Left ventricle myocardium superior (tissue), 1 donor: ENCODE data around the gene COL4A5. TPM values are rescaled to one million over a fixed set of nuclear protein-coding genes. Genes with fewer than 3 reads are reported as not detected.

ENCODE experiments used
- ATAC-seq: fragments of 200-7000 bp; cut with Tn5 transposase; one replicate; pipeline ENCODE4 v1.9.1; 2020; ENCODE audit warnings: mild to moderate bottlenecking, moderate library complexity
- DNase-seq: peaks from one replicate; pipeline ENCODE4 v3.0.0-alpha.2; 2020
- intact Hi-C: fragments of 100-400 bp; cut with micrococcal nuclease; formaldehyde crosslinking; loops from one replicate; pipeline ENCODE4 v1.11.0; 2022
- total RNA-seq: library from RNA; stranded (reverse); fragmentation: NEBNext Ultra II Directional; extraction: Animal tissue kit (Norgen Biotek cat#: 25700); gene quantifications from one replicate; pipeline ENCODE4 v1.2.1, GENCODE V29; 2021
- donor health status: DM: no; HTN: yes; CAD: no; lungs with severe emphysema.

The COL4A5 gene
- total RNA-seq, 1 donor from 2014 or later = 7.3 TPM

DNA sequence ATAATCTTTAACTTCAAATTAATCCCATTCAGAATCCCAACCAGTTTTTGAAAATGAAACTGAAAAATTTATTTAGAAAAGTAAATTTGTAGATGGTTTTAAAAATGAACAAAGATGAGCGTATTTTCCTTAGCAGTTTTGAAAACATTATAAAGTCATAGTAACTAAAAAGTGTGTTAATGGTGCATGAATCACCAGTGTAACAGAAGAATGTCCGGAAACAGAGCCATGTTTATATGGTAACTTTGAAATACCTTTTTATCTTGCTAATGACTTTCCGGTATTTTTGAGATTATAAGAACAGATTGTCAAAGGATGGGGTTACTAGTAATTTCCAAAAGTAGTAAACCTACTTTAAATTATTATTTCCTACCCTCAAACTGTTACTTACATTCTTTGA lies 150.9 kb downstream of the COL4A5 start:
- ATAC-seq (no peak), DNase-seq (no peak)
- intact Hi-C loops = no loop called here

DNA sequence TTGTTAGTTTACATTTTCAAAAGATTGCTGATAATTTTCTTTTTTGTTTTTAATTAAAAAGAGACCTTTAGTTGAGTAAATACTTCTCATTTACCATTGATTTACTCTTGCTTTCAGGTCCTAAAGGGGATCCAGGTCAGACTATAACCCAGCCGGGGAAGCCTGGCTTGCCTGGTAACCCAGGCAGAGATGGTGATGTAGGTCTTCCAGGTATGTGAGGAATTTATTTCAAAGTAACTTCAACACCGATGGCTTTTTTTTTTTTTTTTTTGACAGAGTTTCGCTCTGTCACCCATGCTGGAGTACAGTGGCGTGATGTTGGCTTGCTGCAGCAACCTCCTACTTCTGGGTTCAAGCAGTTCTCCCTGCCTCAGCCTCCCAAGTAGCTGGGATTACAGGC lies 161.6 kb downstream of the COL4A5 start:
- DNase-seq = no peak
- intact Hi-C loops = no loop called here
- no peak for ATAC-seq

DNA sequence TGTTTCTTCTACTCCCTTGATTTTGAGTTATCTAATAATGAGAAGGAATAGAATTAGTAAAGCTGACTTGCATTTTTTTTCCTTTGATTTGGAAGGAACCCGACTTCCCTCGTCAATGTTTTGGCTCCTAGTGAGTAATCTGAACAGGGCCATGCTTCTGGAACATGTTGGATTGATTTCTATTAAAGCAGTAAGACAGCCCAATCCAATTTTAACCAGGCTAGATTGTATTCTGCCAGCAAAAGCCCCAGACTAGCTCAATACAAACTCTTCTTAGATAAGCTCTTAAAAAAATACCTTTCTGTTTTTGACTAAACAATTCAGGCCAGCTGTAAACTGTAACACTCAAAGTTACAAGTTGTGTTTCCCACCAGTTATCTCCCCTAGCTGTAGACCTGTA lies 170.5 kb downstream of the COL4A5 start:
- DNase-seq = no peak
- no peak for ATAC-seq
- intact Hi-C loops = no loop called here

DNA sequence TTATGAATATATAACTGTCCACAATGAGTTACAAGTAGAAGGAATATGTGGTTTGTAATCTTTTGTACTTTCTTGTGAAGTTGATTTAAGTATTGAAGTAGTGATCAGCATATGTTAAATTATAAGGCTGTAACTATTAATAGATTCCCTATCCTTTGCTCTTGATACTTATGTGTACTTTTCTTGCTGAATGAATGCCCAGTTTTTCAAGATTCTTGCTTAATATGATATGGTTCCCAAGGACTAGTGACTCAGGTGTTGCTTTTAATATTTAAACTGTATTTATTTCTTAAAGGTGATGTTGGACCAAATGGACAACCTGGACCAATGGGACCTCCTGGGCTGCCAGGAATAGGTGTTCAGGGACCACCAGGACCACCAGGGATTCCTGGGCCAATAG lies 175.0 kb downstream of the COL4A5 start:
- intact Hi-C loops = no loop called here
- ATAC-seq = no peak
- DNase-seq = no peak

DNA sequence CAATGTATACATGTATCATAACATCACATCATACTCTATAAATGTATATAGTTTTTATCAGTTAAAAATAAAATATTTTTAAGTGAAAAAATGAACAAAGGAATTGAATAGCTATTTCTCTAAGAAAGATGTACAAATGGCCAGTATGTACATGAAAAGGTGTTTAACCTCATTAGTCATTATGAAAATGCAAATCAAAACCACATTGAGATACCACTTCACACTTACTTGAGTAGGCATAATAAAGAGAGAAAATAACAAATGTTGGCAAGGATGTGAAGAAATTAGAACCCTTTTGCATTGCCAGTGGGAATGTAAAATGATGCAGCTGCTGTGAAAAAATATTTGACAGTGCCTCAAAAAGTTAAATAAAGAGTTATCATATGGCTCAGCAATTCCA lies 201.2 kb downstream of the COL4A5 start:
- no peak for ATAC-seq
- intact Hi-C loops = no loop called here
- no peak for DNase-seq

DNA sequence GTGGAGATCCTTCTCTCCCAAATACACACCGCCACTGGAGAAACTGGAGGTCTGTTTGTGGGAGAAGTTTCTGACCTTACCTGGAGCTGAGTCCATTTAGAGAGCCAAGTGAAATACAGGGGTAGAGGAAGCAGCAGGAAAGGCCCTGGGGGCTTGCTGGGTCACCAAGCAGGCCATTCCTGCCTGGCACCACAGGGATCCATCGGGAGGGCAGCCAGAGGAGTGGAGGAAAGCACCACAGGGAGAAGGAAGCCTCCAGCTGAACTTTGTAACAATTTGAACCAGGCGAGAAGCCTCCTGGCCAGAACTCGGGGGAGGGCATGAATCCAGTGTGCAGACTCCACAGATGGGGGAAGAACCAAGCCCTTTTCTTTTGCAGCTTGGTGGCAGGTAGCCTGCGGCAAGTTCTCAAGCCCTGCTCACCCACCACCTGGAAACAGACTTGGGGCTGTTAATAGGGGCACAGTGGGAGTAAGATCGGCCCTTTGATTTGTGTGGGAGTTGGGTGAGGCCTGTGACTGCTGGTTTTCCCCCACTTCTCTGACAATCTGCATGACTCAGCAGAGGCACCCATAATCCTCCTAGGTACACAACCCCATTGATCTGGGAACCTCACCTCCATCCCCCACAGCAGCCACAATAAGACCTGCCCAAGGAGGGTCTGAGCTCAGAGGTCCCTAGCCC lies 202.1 kb downstream of the COL4A5 start:
- DNase-seq = no peak

DNA sequence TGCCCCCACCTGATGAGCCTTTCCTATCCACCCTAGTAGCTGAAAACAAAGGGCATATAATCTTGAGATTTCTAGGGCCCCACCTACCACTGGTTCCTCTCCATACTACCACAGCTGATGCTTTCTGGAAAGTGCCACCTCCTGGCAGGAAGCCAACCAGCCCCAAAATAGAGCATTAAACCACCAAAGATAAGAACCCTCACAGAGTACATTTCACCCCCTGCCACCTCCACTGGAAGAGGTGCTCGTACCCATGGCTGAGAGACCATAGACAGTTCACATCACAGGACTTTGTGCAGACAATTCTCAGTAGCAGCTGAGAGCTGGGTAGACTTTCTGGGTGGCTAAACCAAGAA lies 202.6 kb downstream of the COL4A5 start:
- intact Hi-C loops = no loop called here
- ATAC-seq = no peak
- DNase-seq = no peak

More for the DNA sequence above, 202.1 kb downstream of the COL4A5 start:
- ATAC-seq = no peak
- intact Hi-C loops = no loop called here

DNA sequence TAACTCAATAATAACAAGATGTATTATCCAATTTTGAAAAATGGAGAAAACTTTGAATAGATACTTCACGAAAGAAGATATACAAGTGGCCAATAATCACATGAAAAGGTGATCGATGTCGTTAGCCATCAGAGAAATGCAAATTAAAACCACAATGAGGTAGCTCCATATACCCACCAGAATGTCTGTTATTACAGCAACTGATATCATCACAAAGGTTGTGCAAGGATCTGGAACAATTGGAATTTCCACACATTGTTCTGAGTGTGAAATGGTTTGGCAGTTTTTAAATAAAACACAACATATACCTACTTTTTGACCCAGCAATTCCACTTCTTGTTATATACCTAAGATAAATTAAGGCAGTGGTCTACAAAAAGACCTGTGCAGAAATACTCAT lies 225.1 kb downstream of the COL4A5 start:
- DNase-seq = no peak
- ATAC-seq = no peak
- intact Hi-C loops = no loop called here

DNA sequence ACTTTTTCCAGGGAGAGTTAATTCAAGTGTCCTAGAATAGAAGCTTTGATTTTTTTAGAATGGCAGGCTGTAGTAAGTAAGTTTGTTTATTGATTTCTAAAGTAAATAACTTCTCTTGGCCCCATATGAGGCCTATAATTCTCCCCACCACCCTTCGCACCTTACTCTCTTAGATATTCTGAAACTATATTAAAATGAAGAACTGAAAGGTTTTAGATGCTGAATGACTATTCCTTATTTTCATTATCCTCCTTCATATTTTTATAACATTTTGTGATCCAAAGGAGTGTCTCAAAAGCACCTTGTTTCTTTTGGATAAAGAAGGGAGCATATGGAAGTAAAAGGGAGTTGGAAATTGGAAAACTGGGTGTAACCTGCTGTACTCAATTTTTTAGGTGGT lies 226.5 kb downstream of the COL4A5 start:
- no peak for ATAC-seq
- intact Hi-C loops = no loop called here
- no peak for DNase-seq

DNA sequence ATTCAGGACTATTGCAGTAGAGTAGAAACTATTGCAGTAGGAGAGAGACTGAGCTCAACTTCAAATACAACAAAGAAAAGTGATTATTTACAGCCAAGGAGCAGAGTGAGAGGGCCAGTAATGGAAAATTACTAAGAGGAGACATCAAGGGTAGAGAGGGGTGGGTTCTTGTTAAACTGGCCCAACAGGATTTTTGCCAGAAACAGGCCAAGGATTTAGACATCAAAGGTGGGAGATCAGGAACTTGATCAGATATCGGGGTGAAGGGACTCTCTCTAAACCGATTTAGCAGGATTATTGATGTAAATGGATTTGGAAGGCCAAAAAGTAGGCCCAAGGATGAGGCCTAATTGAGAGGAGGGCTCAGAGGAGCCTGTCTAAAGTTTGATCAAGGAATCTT lies 231.9 kb downstream of the COL4A5 start:
- ATAC-seq (no peak), DNase-seq (no peak)
- intact Hi-C loops = no loop called here

DNA sequence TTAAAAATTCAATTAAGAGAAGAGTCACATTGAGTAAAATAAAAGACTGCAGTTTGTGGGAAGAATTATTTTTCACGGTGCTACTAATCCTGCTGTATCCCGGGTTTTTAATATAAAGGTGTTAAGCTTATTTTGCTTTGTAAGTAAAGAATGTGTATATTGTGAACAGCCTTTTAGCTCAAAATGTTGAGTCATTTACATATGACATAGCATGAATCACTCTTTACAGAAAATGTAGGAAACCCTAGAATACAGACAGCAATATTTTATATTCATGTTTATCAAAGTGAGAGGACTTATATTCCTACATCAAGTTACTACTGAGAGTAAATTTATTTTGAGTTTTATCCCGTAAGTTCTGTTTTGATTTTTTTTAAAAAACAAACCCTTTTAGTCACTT lies 257.1 kb downstream of the COL4A5 start:
- intact Hi-C loops = no loop called here
- ATAC-seq = no peak
- DNase-seq = no peak

DNA sequence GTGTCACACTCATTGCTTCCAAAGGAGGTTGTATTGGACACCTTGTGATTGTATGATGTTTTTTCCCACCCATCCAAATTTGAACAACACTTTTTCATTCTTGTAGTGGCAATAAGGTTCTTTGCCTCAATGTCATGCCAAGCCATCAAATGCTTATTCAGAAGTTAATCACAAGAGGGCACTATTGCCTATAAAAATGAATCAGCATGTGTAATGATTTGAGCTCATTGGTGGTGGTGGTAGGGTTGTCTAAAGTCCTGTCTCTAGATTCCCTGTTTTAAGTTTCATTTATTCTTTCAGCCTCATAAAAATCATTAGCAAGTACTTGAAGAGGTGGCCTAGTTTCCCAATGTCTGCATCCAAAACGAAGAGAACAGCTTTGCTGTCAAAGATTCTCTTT lies 259.7 kb downstream of the COL4A5 start:
- ATAC-seq (no peak), DNase-seq (no peak)
- intact Hi-C loops = no loop called here

DNA sequence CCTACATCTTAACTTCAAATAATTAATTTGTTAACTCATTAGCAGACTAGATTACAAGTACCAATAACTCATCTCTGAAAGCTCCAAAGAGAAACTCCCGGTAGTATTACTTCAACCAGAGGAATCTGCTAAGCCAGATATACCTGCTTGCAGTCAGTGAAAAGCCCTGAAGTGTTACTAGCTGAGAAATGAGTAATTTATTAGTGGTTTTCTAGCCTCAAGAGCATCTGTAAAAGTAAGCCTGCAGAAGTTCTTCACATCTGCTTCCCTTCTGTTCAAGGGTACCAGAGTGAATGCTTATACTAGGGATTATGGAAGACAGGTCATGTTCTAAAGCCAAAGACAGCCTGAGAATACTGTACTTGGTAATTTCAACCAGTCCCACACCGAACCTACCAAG lies 262.0 kb downstream of the COL4A5 start:
- DNase-seq (no peak), ATAC-seq (no peak)
- intact Hi-C loops = no loop called here

DNA sequence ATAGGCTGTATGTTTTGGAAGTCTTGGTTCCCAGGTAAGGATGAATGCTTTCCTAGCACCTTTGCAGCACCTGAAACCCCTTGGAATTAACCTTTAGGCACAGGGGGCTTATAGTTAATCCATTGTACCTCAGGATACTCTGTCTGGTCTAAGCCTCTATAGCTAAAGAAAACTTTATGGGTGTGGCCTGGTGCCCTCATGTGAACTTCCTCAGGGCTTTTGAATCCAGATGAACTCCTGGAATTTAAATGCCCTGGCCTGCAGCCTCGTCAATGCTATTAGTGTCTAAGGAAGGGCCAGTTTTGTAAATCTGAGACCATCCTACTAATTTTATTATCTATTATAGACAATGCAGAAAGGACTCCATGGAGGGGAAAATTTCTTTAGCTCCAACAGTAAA lies 262.9 kb downstream of the COL4A5 start:
- intact Hi-C loops = no loop called here
- ATAC-seq = no peak

DNA sequence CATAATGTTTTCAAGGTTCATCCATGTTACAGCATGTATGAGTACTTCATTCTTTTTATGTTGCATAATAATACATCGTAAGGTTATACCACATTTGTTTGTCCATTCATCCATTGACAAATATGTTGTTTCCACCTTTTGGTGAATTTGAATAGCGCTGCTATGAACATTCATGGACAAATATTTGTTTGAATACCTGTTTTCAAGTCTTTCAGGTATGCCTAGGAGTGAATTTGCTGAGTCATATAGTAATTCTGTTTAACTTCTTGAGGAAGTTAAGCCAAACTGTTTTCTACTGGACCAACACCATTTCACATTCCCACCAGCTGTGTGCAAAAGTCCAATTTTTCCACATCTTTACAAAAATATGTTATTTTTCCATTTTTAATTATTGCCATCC lies 265.2 kb downstream of the COL4A5 start:
- ATAC-seq (no peak), DNase-seq (no peak)
- intact Hi-C loops = no loop called here

More for the DNA sequence above, 262.9 kb downstream of the COL4A5 start:
- no peak for DNase-seq

DNA sequence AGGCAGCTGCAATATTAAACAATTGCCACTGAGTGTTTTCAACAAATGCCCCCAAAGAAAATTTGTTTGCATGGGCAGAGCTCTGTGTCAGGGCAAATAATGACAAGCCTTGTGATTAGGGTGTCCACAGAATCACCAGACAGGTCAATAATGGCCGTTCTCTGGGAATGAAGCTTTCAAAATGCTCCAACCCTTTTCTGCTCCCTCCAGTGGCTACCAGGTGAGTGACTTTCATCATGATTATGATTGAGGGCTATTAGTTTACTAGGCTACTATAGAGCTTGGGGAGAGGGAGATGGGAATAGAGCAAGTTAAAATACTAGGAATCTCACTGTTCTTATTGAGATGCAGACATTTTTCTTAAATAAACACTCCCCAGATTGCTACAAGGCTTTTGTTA lies 273.2 kb downstream of the COL4A5 start:
- intact Hi-C loops = no loop called here
- DNase-seq = no peak

DNA sequence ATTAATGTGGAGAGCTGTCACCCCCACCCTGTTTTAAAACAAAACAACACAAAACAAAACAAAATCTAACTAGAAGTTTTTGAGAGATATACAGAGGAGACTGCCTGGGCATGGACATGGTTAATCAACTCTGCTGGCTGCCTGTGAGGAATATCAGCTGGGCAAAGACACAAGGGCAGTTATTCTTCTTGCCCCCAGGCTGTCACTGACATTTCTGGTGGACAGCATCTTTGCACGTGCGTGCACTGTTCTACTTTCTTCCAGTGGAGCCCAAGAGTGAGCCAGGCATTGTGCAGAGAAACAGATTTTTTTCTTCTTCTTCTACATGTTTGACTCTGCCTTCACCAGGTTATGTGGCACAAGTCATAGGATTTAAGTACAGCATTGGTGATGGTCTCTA lies 282.9 kb downstream of the COL4A5 start:
- ATAC-seq (no peak), DNase-seq (no peak)
- intact Hi-C loops = no loop called here

More for the DNA sequence above, 273.2 kb downstream of the COL4A5 start:
- ATAC-seq = no peak

DNA sequence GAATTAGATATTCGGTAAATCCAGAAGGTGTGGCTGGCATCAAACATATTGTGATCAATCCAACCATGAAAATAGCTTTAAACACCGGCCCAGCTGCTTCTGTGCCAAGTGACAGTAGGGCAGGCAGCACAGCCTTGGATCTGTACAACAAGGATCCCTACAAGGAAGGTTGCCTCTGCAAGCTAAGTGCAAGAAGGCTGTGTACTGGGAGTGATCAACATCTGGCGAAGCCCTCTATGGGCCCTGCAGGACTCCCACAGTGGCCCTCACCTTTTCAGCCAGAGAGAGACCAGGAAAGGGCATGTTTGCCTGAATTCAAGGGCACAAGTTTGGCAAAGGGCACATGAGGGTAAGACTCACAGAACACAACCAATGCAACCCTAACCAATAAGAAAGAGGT lies 287.1 kb downstream of the COL4A5 start:
- intact Hi-C loops = no loop called here
- no peak for DNase-seq
- ATAC-seq = no peak

DNA sequence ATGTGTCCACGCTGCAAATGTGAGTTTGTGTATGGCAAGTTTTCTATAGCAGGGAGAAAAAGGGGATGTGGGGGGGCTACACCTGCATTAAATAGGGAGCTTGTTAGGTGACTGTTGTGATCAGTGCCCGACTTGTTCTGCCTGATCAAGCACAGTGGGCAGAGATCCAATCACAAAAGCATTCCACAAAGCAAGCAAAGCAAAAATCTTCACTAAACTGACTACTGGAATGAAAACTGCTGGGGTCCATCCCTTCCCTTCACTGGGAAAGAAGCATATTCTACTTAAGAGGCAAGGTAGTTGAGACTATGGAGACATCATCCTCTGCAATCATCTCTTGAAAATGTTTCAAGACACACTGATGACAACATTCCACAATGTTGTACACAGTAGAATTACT lies 291.5 kb downstream of the COL4A5 start:
- DNase-seq (no peak), ATAC-seq (no peak)
- intact Hi-C loops = no loop called here

DNA sequence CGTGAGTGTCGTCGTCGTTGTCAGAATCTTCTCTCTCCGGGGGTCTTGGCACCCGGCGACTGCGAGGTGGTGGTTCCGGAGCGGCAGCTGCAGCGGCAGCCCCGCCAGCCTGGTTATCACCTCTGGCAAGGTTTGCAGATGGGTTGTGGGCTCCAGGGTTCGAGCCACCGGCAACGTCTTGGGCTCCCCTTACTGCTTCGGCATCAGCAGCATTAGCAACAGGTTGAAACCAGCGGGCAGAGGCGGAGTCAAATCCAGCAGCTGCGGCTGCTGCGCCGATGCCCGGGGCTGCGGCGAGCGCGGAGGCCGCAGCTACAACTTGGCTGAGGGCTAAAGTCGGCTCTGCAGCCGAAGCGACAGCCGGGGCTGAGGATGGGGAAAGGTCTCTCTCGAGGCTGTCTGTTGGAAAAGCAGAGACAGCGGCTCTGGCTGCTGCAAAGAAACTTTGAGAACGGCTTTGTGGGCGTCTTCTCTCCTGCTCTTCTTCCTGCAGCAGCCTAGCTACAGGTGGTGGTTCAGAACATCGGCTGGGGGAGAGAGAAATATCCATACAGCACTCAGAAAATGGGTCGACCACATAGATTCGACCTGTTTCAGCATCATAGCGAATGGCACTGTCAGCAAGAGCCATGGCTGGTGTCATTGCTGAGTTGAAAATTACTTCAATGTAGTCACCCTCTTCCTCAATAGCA lies 293.1 kb downstream of the COL4A5 start:
- ATAC-seq = no peak
- no peak for DNase-seq
- intact Hi-C loops = no loop called here

DNA sequence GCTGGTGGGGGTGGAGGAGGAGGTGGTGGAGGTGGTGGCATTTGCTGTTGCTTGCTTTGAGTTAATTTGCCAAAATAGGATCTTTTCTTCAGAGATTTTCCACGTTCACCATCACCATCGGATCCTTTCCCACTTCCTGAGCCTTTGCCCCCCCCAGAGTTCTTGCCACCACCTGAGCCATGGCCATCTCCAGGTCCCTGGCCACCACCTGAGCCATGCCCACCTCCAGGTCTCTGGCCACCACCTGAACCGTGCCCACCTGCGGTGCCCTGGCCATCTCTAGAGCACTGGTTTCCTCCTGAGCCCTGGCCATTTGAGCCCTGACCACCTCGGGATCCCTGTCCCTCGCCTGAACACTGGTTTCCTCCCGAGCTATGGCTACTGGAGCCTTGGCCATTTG lies 294.8 kb downstream of the COL4A5 start:
- ATAC-seq (no peak), DNase-seq (no peak)
- intact Hi-C loops = no loop called here
